Retinal pigment epithelial cell (primary cell): Measurements from ENCODE around the gene WBP2NL.
"Not testable (repeated sequence)": the region's sequence is repeated elsewhere in the genome, so short reads cannot be mapped to it uniquely, and the experiment has no call there.

Experiments used
- DNase-seq: peaks from one replicate; pipeline ENCODE4 v3.0.0-alpha.2; 2010; ENCODE audit warnings: low read depth
- H3K4me3 ChIP-seq: 2 replicates; pipeline ENCODE4 v1.5.1; 2011; ENCODE audit warnings: mild to moderate bottlenecking, low read length, control low read depth, moderate library complexity
- CTCF ChIP-seq: conservative IDR thresholded peaks from 2 replicates; pipeline ENCODE4 v1.5.1; 2011; ENCODE audit warnings: low read depth, low read length, control low read depth, inconsistent platforms

Gene WBP2NL

GRCh38 chr22:42066126-42066761, 67.7 kb downstream of the WBP2NL start:
- DNase-seq: no peak
- TF ChIP-seq CTCF: no peak
- no peak overlapping the region for H3K4me3 ChIP-seq

- no peak for DNase-seq
- H3K4me3 ChIP-seq: no peak overlapping the region
- no peak for TF ChIP-seq CTCF
Observed at GRCh38 chr22:42066937-42067336, 68.3 kb downstream of the WBP2NL start.

- H3K4me3 ChIP-seq: no peak overlapping the region
- no peak for DNase-seq
- TF ChIP-seq CTCF: no peak
Observed at GRCh38 chr22:42067671-42068251, 69.2 kb downstream of the WBP2NL start.

- no peak overlapping the region for H3K4me3 ChIP-seq
- no peak for TF ChIP-seq CTCF
- no peak for DNase-seq
Observed at GRCh38 chr22:42068291-42068690, 69.7 kb downstream of the WBP2NL start.

GRCh38 chr22:42069801-42070516, 71.4 kb downstream of the WBP2NL start:
- no peak for TF ChIP-seq CTCF
- H3K4me3 ChIP-seq: peak overlapping the region; percentile 64
- DNase-seq: no peak

- H3K4me3 ChIP-seq: peak within 1 kb of the TSS; percentile 64
- no peak for TF ChIP-seq CTCF
- DNase-seq: peak; percentile 84
Observed at GRCh38 chr22:42070517-42071422, 72.2 kb downstream of the WBP2NL start, which contains the start of gene NAGA. TSS of gene NAGA (minus strand) at chr22:42070812. CDS start at chr22:42070297, 515 bp downstream.

GRCh38 chr22:42071508-42071907, 72.9 kb downstream of the WBP2NL start:
- not testable (repeated sequence) for DNase-seq, H3K4me3 ChIP-seq
